ENCODE results near the gene TAS2R7. TPM values are rescaled to one million over a fixed set of nuclear protein-coding genes. Genes with fewer than 3 reads are reported as not detected.

Gene TAS2R7
- total RNA-seq, 1 donor = not detected

GRCh38 chr12:10842862-10843261, 40.4 kb upstream of the TAS2R7 start:
- no peaks in the 10 kb centered on the region for H3K4me1 ChIP-seq (ENCODE audit: insufficient read depth, low read length)
- no peak for TF ChIP-seq CTCF (IDR thresholded peaks at IDR 0.05; ENCODE audit: extremely low read depth, low read depth, low read length)
- no peaks in the 10 kb centered on the region for H4K20me1 ChIP-seq (ENCODE audit: insufficient read depth, low read length)
- H3K79me2 ChIP-seq (ENCODE audit: insufficient read depth, low read length) = no peaks in the 10 kb centered on the region
- H3K4me2 ChIP-seq (ENCODE audit: insufficient read depth, low read length) = no peak overlapping the region
- DNase-seq (ENCODE audit: insufficient read length, low spot score, missing footprints) = no peak
- no peaks in the 10 kb centered on the region for H3K27me3 ChIP-seq (ENCODE audit: insufficient read depth, low read length)
- no peaks in the 10 kb centered on the region for H3K36me3 ChIP-seq (ENCODE audit: insufficient read depth, low read length)
- H3K27ac ChIP-seq (ENCODE audit: low read depth, low read length) = no peak overlapping the region
- H3K9me3 ChIP-seq (ENCODE audit: low read depth, low read length) = no peaks in the 10 kb centered on the region
- H3K4me3 ChIP-seq (ENCODE audit: insufficient read depth, low read length) = no peak overlapping the region
- H2AFZ ChIP-seq (ENCODE audit: low read length) = no peak overlapping the region

GRCh38 chr12:10838461-10838860, 36.0 kb upstream of the TAS2R7 start:
- Histone ChIP-seq H2AFZ (ENCODE audit: low read length) (no peak overlapping the region), H3K36me3 (ENCODE audit: insufficient read depth, low read length) (no peaks in the 10 kb centered on the region), H3K4me1 (ENCODE audit: insufficient read depth, low read length) (no peaks in the 10 kb centered on the region), H3K27me3 (ENCODE audit: insufficient read depth, low read length) (no peaks in the 10 kb centered on the region), H3K27ac (ENCODE audit: low read depth, low read length) (no peak overlapping the region), H3K4me2 (ENCODE audit: insufficient read depth, low read length) (no peak overlapping the region), H3K79me2 (ENCODE audit: insufficient read depth, low read length) (no peaks in the 10 kb centered on the region), H4K20me1 (ENCODE audit: insufficient read depth, low read length) (no peaks in the 10 kb centered on the region), H3K4me3 (ENCODE audit: insufficient read depth, low read length) (no peak overlapping the region), H3K9me3 (ENCODE audit: low read depth, low read length) (no peaks in the 10 kb centered on the region)
- no peak for TF ChIP-seq CTCF (IDR thresholded peaks at IDR 0.05; ENCODE audit: extremely low read depth, low read depth, low read length)
- no peak for DNase-seq (ENCODE audit: insufficient read length, low spot score, missing footprints)

- no peak overlapping the region for H3K4me2 ChIP-seq (ENCODE audit: insufficient read depth, low read length)
- no peak overlapping the region for H3K27ac ChIP-seq (ENCODE audit: low read depth, low read length)
- no peaks in the 10 kb centered on the region for H3K79me2 ChIP-seq (ENCODE audit: insufficient read depth, low read length)
- no peak overlapping the region for H2AFZ ChIP-seq (ENCODE audit: low read length)
- H3K4me3 ChIP-seq (ENCODE audit: insufficient read depth, low read length) = no peak overlapping the region
- H3K27me3 ChIP-seq (ENCODE audit: insufficient read depth, low read length) = no peaks in the 10 kb centered on the region
- no peaks in the 10 kb centered on the region for H3K4me1 ChIP-seq (ENCODE audit: insufficient read depth, low read length)
- TF ChIP-seq CTCF (IDR thresholded peaks at IDR 0.05; ENCODE audit: extremely low read depth, low read depth, low read length) = no peak
- H3K36me3 ChIP-seq (ENCODE audit: insufficient read depth, low read length) = no peaks in the 10 kb centered on the region
- DNase-seq (ENCODE audit: insufficient read length, low spot score, missing footprints) = no peak
- H4K20me1 ChIP-seq (ENCODE audit: insufficient read depth, low read length) = no peaks in the 10 kb centered on the region
- no peaks in the 10 kb centered on the region for H3K9me3 ChIP-seq (ENCODE audit: low read depth, low read length)
Observed at GRCh38 chr12:10829994-10830393, 27.6 kb upstream of the TAS2R7 start.

GRCh38 chr12:10826258-10826657, 23.8 kb upstream of the TAS2R7 start, which contains the start of gene TAS2R10:
TAS2R10 (minus strand) TSS chr12:10826358; CDS start chr12:10826269, 89 bp downstream.
- H2AFZ ChIP-seq (ENCODE audit: low read length) = no peak within 1 kb of the TSS
- DNase-seq (ENCODE audit: insufficient read length, low spot score, missing footprints) = no peak
- no peak within 1 kb of the TSS for H3K4me2 ChIP-seq (ENCODE audit: insufficient read depth, low read length)
- H3K36me3 ChIP-seq (ENCODE audit: insufficient read depth, low read length) = no peaks in the 10 kb centered on the region
- TF ChIP-seq CTCF (IDR thresholded peaks at IDR 0.05; ENCODE audit: extremely low read depth, low read depth, low read length) = no peak
- H3K27ac ChIP-seq (ENCODE audit: low read depth, low read length) = no peak within 1 kb of the TSS
- no peaks in the 10 kb centered on the region for H3K79me2 ChIP-seq (ENCODE audit: insufficient read depth, low read length)
- H3K27me3 ChIP-seq (ENCODE audit: insufficient read depth, low read length) = no peaks in the 10 kb centered on the region
- H3K4me3 ChIP-seq (ENCODE audit: insufficient read depth, low read length) = no peak within 1 kb of the TSS
- H3K9me3 ChIP-seq (ENCODE audit: low read depth, low read length) = no peaks in the 10 kb centered on the region
- no peaks in the 10 kb centered on the region for H4K20me1 ChIP-seq (ENCODE audit: insufficient read depth, low read length)
- H3K4me1 ChIP-seq (ENCODE audit: insufficient read depth, low read length) = no peaks in the 10 kb centered on the region

All from osteoblast (primary cell).